ENCODE data around the gene XYLT1. TPM values are rescaled to one million over a fixed set of nuclear protein-coding genes. Genes with fewer than 3 reads are reported as not detected.

XYLT1 gene
- polyA plus RNA-seq, 1 of the 3 experiments (the other 2 are of a cell fraction), result 17.6 TPM

GRCh38 chr16:17313085-17313611 is 157.6 kb downstream of the XYLT1 start (continued):
- TF ChIP-seq IRF3 (IDR thresholded peaks at IDR 0.05; ENCODE audit: low read depth, low read length), result no peak
- peak in 1 of 2 experiments; percentile 55; a peak in 1 of 4 replicates for TF ChIP-seq EP300 (IDR thresholded peaks at IDR 0.05; ENCODE audit: borderline replicate concordance in 1 of 2, low read depth in 1 of 2, low read length in 1 of 2)
- no peak for TF ChIP-seq ZBTB33 (IDR thresholded peaks at IDR 0.05; ENCODE audit: borderline replicate concordance, low read depth)
- 0 out of 2 replicates have a peak, but pooled peaks have one; percentile 25 for TF ChIP-seq ELF1 (IDR thresholded peaks at IDR 0.05)
- TF ChIP-seq USF2 (IDR thresholded peaks at IDR 0.05; ENCODE audit: borderline replicate concordance, low read depth, low read length), result no peak
- TF ChIP-seq NFIC (IDR thresholded peaks at IDR 0.05; ENCODE audit: borderline replicate concordance), result peak; percentile 58
- no peak; the same call in 1 of the 2 replicates for TF ChIP-seq TCF12 (IDR thresholded peaks at IDR 0.05)
- TF ChIP-seq MAX (IDR thresholded peaks at IDR 0.05; ENCODE audit: low read depth), result no peak
- TF ChIP-seq REST (IDR thresholded peaks at IDR 0.05; ENCODE audit: low read depth, low read length), result no peak
- no peak for TF ChIP-seq MEF2A (IDR thresholded peaks at IDR 0.05; ENCODE audit: borderline replicate concordance, low read depth)
- TF ChIP-seq FOSL2 (IDR thresholded peaks at IDR 0.05; ENCODE audit: borderline replicate concordance, low read depth), result no peak
- TF ChIP-seq RFX5 (IDR thresholded peaks at IDR 0.05; ENCODE audit: low read length), result no peak

All from SK-N-SH (cell line).